Gastrocnemius medialis (tissue), 4 donors: ENCODE results near the gene TJAP1.

Source experiments
- POLR2A ChIP-seq, 2 donors: fragments of 450-650 bp; IDR thresholded peaks; one replicate each; pipeline ENCODE4 v1.6.1; 2017; ENCODE audit warnings: antibody characterized with exemption in 2 of 2, mild to moderate bottlenecking in 2 of 2, moderate library complexity in 2 of 2
- TF ChIP-seq, protein P1 (sequence below), 5 experiments: fragments of 450-650 bp in 3 of 5; fragments of 200-600 bp in 2 of 5; sonication (generic) in 2 of 5; IDR thresholded peaks in 4 of 5; conservative IDR thresholded peaks in 1 of 5; 1 replicate in 4 of 5; 2 replicates in 1 of 5; pipeline ENCODE4 v1.5.1; 2016 to 2019; ENCODE audit warnings: antibody characterized with exemption in 5 of 5, mild to moderate bottlenecking in 3 of 5, moderate library complexity in 3 of 5

DNA sequence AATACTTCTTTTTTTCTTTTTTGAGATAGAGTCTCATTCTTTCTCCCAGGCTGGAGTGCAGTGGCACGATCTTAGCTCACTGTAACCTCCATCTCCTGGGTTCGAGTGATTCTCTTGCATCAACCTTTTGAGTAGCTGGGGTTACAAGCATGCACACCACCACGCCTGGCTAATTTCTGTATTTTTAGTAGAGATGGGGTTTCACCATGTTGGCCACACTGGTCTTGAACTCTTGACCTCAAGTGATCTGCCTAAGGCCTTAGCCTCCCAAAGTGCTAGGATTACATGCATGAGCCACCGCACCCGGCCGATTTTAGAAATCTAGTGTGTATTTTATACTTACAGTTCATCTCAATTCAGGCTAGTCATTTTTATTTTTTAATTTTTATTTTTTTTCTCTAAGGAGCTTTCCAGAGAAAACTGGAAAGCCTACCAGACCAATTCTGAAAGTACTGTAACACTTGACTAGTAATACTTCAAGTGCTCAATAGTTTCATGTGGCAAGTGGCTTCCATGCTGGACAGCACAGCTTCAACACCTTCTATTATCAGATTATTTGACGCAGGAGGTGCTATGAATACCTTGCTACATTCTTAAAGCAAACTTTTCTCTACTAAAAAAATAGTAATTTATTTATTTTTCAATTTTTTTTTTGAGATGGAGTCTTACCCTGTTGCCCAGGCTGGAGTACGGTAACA, 64.6 kb downstream of the TJAP1 start:
- TF ChIP-seq, protein P1, sequence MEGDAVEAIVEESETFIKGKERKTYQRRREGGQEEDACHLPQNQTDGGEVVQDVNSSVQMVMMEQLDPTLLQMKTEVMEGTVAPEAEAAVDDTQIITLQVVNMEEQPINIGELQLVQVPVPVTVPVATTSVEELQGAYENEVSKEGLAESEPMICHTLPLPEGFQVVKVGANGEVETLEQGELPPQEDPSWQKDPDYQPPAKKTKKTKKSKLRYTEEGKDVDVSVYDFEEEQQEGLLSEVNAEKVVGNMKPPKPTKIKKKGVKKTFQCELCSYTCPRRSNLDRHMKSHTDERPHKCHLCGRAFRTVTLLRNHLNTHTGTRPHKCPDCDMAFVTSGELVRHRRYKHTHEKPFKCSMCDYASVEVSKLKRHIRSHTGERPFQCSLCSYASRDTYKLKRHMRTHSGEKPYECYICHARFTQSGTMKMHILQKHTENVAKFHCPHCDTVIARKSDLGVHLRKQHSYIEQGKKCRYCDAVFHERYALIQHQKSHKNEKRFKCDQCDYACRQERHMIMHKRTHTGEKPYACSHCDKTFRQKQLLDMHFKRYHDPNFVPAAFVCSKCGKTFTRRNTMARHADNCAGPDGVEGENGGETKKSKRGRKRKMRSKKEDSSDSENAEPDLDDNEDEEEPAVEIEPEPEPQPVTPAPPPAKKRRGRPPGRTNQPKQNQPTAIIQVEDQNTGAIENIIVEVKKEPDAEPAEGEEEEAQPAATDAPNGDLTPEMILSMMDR (IDR thresholded peaks at IDR 0.05 in 4 of 5, conservative IDR thresholded peaks at IDR 0.05 in 1 of 5) = no peak
- no peak for TF ChIP-seq POLR2A (IDR thresholded peaks at IDR 0.05)
